K562 (cell line): ENCODE results near the gene ZPLD1. TPM values are rescaled to one million over a fixed set of nuclear protein-coding genes. Genes with fewer than 3 reads are reported as not detected.

Experiments used
- ATAC-seq: fragments of 200-7000 bp; cut with Tn5 transposase; 3 replicates; pipeline ENCODE4 v1.9.1; 2020; ENCODE audit warnings: moderate library complexity
- BruUV-seq: library from RNA; stranded (reverse); fragments of 400-500 nt; replicated peaks from 2 replicates; lab custom pipeline; 2021; lab: Mats Ljungman, UMichigan
- CTCF ChIA-PET: fragments of 300-600 bp; formaldehyde crosslinking; extraction: SDS; loops from one replicate; lab custom pipeline; 2021; ENCODE audit warnings: low intra/inter-chr PET ratio; lab: Yijun Ruan, JAX
- POLR2A ChIA-PET: fragments of 300-600, 350-650 bp; sonication (Branson Sonifier 250); formaldehyde crosslinking; extraction: SDS; loops from one replicate; lab custom pipeline; 2021; ENCODE audit warnings: antibody characterized with exemption, inconsistent platforms; lab: Yijun Ruan, JAX
- DNase-seq, 4 experiments: peaks; one replicate each; pipeline versions ENCODE4 v3.0.0 to v3.0.0-alpha.2; 2011 to 2018; ENCODE audit warnings: low spot score in 3 of 4, mixed read lengths in 3 of 4; ENCODE audit errors: extremely low read depth in 1 of 4
- FAIRE-seq: peaks from 2 replicates; lab custom pipeline; 2011; peaks lifted over from hg19 to GRCh38; lab: Jason Lieb, UNC
- H2AFZ ChIP-seq: 2 replicates; pipeline ENCODE4 v1.6.0; 2011; ENCODE audit warnings: low read depth, low read length, control low read depth, inconsistent platforms
- H3K27ac ChIP-seq: fragments of 200-600 bp; 3 replicates; pipeline ENCODE4 v1.8.0; 2011; ENCODE audit warnings: low read depth, mild to moderate bottlenecking, control low read depth, inconsistent platforms, low read length, moderate library complexity, mixed read lengths; ENCODE audit errors: extremely low read depth
- H3K27me3 ChIP-seq, 2 experiments: fragments of 300-600 bp in 1 of 2; 2 replicates in 1 of 2; 3 replicates in 1 of 2; pipeline versions ENCODE4 v1.6.0 to v1.8.0; 2011; ENCODE audit warnings: inconsistent platforms in 2 of 2, low read length in 2 of 2, mild to moderate bottlenecking in 1 of 2, mixed read lengths in 1 of 2, moderate library complexity in 1 of 2; ENCODE audit not compliant: control insufficient read depth in 2 of 2, insufficient read depth in 2 of 2
- H3K36me3 ChIP-seq: fragments of 300-600 bp; 3 replicates; pipeline ENCODE4 v1.8.0; 2011; ENCODE audit warnings: mild to moderate bottlenecking, low read length, inconsistent platforms; ENCODE audit not compliant: control insufficient read depth, insufficient read depth
- H3K4me1 ChIP-seq, 2 experiments: fragments of 200-600 bp in 1 of 2; replicated peaks in 1 of 2; 2 replicates in 1 of 2; 3 replicates in 1 of 2; pipeline versions ENCODE4 v1.5.1 to v1.8.0; 2011; ENCODE audit warnings: inconsistent platforms in 2 of 2, low read length in 2 of 2, mild to moderate bottlenecking in 1 of 2, mixed read lengths in 1 of 2, moderate library complexity in 1 of 2; ENCODE audit not compliant: control insufficient read depth in 2 of 2, insufficient read depth in 2 of 2
- H3K4me2 ChIP-seq: 2 replicates; pipeline ENCODE4 v1.6.1; 2011; ENCODE audit warnings: low read length, control low read depth, inconsistent platforms, mixed read lengths; ENCODE audit not compliant: insufficient read depth
- H3K4me3 ChIP-seq: fragments of 200-600 bp; sonication (generic), shearing (Covaris generic); 2 replicates; pipeline ENCODE4 v1.5.1; 2016; ENCODE audit warnings: control low read depth, inconsistent platforms
- H3K79me2 ChIP-seq: fragments of 200-600 bp; 3 replicates; pipeline ENCODE4 v1.8.0; 2011; ENCODE audit warnings: low read length, inconsistent platforms; ENCODE audit not compliant: control insufficient read depth, insufficient read depth
- H3K9ac ChIP-seq, 2 experiments: 2 replicates each; pipeline versions ENCODE4 v1.6.0 to v1.6.1; 2011; ENCODE audit warnings: low read depth in 2 of 2, low read length in 2 of 2, control low read depth in 1 of 2, inconsistent platforms in 1 of 2, mild to moderate bottlenecking in 1 of 2, mixed read lengths in 1 of 2; ENCODE audit not compliant: insufficient read depth in 1 of 2
- H3K9me1 ChIP-seq: one replicate; pipeline ENCODE4 v1.6.0; 2011; ENCODE audit warnings: inconsistent platforms, mild to moderate bottlenecking, low read length, moderate library complexity; ENCODE audit not compliant: control insufficient read depth, insufficient read depth
- H3K9me3 ChIP-seq: replicated peaks from 2 replicates; pipeline ENCODE4 v1.5.1; 2011; ENCODE audit warnings: low read depth, low read length, inconsistent platforms; ENCODE audit not compliant: control insufficient read depth, insufficient read depth
- H4K20me1 ChIP-seq: replicated peaks from 2 replicates; pipeline ENCODE4 v1.6.1; 2011; ENCODE audit warnings: low read length, inconsistent platforms, mixed read lengths; ENCODE audit not compliant: control insufficient read depth, insufficient read depth
- ELF4 ChIP-seq: fragments of 450-650 bp; formaldehyde crosslinking; IDR thresholded peaks from 2 replicates; pipeline ENCODE4 v1.4.0; 2022; ENCODE audit warnings: missing genetic modification characterization
- ILK ChIP-seq: fragments of 450-650 bp; IDR thresholded peaks from 2 replicates; pipeline ENCODE4 v1.6.1; 2016; ENCODE audit warnings: missing genetic modification characterization, low read depth, mild to moderate bottlenecking, missing compliant biosample characterization, moderate library complexity, borderline replicate concordance
- JUND ChIP-seq, 2 experiments: IDR thresholded peaks; 2 replicates in 1 of 2; 3 replicates in 1 of 2; pipeline ENCODE4 v1.6.1; 2011; ENCODE audit warnings: borderline replicate concordance in 2 of 2, low read depth in 2 of 2, low read length in 2 of 2, improper control_type of control experiment in 1 of 2, missing biosample characterization in 1 of 2, missing genetic modification characterization in 1 of 2, missing genetic modification reagents in 1 of 2
- MAFG ChIP-seq: fragments of 450-650 bp; conservative IDR thresholded peaks from 2 replicates; pipeline ENCODE4 v1.6.1; 2016; ENCODE audit warnings: missing genetic modification characterization, missing compliant biosample characterization
- NFIX ChIP-seq: fragments of 250-450 bp; sonication (Bioruptor Pico); IDR thresholded peaks from 2 replicates; pipeline ENCODE4 v1.4.0; 2020; ENCODE audit warnings: low read depth, mild to moderate bottlenecking, moderate library complexity
- PTRF ChIP-seq: fragments of 450-650 bp; IDR thresholded peaks from 2 replicates; pipeline ENCODE4 v1.6.1; 2016; ENCODE audit warnings: mild to moderate bottlenecking, missing genetic modification characterization, missing compliant biosample characterization
- SNRNP70 ChIP-seq: fragments of 200-400 bp; formaldehyde crosslinking; optimal IDR thresholded peaks from 2 replicates; pipeline ENCODE3; 2017; ENCODE audit warnings: low read depth, low read length
- SRSF3 ChIP-seq: fragments of 200-400 bp; formaldehyde crosslinking; IDR thresholded peaks from 2 replicates; pipeline ENCODE4 v1.6.1; 2016; ENCODE audit warnings: mild to moderate bottlenecking, low read length, moderate library complexity; ENCODE audit not compliant: insufficient read depth
- TCFL5 ChIP-seq: fragments of 250-450 bp; sonication (Bioruptor Pico); conservative IDR thresholded peaks from 2 replicates; pipeline ENCODE4 v1.6.1; 2021; ENCODE audit warnings: mild to moderate bottlenecking, moderate library complexity, matching md5 sums
- ZNF121 ChIP-seq: sonication (generic); formaldehyde crosslinking; conservative IDR thresholded peaks from 2 replicates; pipeline ENCODE4 v1.8.0; 2022; ENCODE audit warnings: missing genetic modification reagents
- ZNF174 ChIP-seq: fragments of 250-450 bp; sonication (Bioruptor Pico); IDR thresholded peaks from 2 replicates; pipeline ENCODE4 v1.4.0; 2020; ENCODE audit warnings: mild to moderate bottlenecking
- ZNF830 ChIP-seq: fragments of 250-450 bp; sonication (Bioruptor Pico); IDR thresholded peaks from 2 replicates; pipeline ENCODE4 v1.5.0; 2021; ENCODE audit warnings: mild to moderate bottlenecking
- WGBS: fragments of 100-300 bp; shearing (Covaris generic); methylation state at CpG from one replicate; pipeline ENCODE4 v1.1.6; 2016; ENCODE audit warnings: low coverage, mixed read lengths; ENCODE audit not compliant: insufficient coverage; ENCODE audit errors: missing lambda C conversion rate; 5-methylcytosine and 5-hydroxymethylcytosine counted together
- in situ Hi-C: fragments of 300-500 bp; cut with MboI; formaldehyde crosslinking; loops from 4 replicates; pipeline ENCODE4 v1.15.0; 2018; ENCODE audit warnings: inconsistent platforms, mixed read lengths
- intact Hi-C: fragments of 100-400 bp; cut with micrococcal nuclease; formaldehyde crosslinking; loops from 2 replicates; pipeline ENCODE4 v1.14.2; 2022
- polyA plus RNA-seq, 8 experiments: library from polyadenylated mRNA; depleted of rRNA in 4 of 8; stranded (reverse) in 5 of 8; unstranded in 3 of 8; fragments of >200 nt; fragmentation: Nextera tagmentation in 2 of 8; fragmentation: Illumina TruSeq in 1 of 8; extraction: Ambion mirVana in 2 of 8; extraction: Trizol in 1 of 8; gene quantifications; 2 replicates each; pipeline versions ENCODE4 v1.2.1 to v1.2.3, GENCODE V29; 2011 to 2014; ENCODE audit warnings: inconsistent platforms in 1 of 8, missing spikeins in 1 of 8
- total RNA-seq, 7 experiments: library from RNA; depleted of rRNA in 6 of 7; stranded (reverse); fragments of >200 nt in 6 of 7; fragmentation: Illumina TruSeq in 2 of 7; extraction: Trizol in 2 of 7; gene quantifications; 2 replicates each; pipeline versions ENCODE4 v1.2.1 to v1.2.3, GENCODE V29; 2011 to 2021; ENCODE audit warnings: low replicate concordance in 1 of 7

Gene ZPLD1
- total and polyA plus RNA-seq, 9 of the 15 experiments (the other 6 are each of a cell fraction or from before 2014, with no cell fraction given), result 0.03 to 0.10 (median 0.04) TPM; not detected in 6

DNA sequence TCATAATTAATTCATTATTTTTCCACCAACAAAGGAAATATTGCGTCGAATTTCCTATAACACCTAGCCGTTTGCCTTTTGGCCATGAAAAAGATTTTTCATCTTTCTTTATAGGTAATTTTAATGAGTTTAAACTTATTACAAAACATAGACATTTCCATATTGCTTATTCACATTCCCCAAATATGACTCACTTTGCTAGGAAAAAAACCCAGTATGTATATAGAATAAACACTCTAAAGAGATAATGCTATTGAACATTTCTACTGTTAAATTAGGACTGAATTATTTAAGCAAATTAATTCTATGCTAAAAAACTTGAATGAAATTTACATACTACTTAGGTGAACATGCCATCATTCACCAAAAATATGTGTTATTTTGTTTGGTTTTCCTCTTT, 16.2 kb downstream of the ZPLD1 start:
- H3K4me2 ChIP-seq, result no peak overlapping the region
- no peaks in the 10 kb centered on the region for H3K9me1 ChIP-seq
- no peaks in the 10 kb centered on the region for H3K27me3 ChIP-seq
- no peak overlapping the region for H3K9ac ChIP-seq
- no peak for FAIRE-seq
- DNase-seq, result no peak
- no peak overlapping the region for H3K4me3 ChIP-seq
- no peaks in the 10 kb centered on the region for H4K20me1 ChIP-seq
- intact Hi-C loops, result no loop called here
- no TSS peak for BruUV-seq
- TF ChIP-seq JUND (IDR thresholded peaks at IDR 0.05; ENCODE audit: borderline replicate concordance, low read depth, low read length) (no peak), JUND (tag; IDR thresholded peaks at IDR 0.05; ENCODE audit: borderline replicate concordance, low read depth, low read length) (no peak), PTRF (tag) (no peak), SRSF3 (no peak), ZNF121 (CRISPR knock-in tag) (no peak), TCFL5 (CRISPR knock-in tag) (no peak), SNRNP70 (no peak), ZNF830 (no peak), NFIX (CRISPR knock-in tag) (no peak), MAFG (tag) (no peak), ELF4 (CRISPR knock-in tag) (no peak), ZNF174 (CRISPR knock-in tag) (no peak), ILK (no peak)
- no peaks in the 10 kb centered on the region for H3K79me2 ChIP-seq
- no peaks in the 10 kb centered on the region for H3K4me1 ChIP-seq
- ChIA-PET POLR2A (no interaction called here), CTCF (no interaction called here)
- in situ Hi-C loops, result no loop called here
- 0% methylated on average over 3 of the region's 3 CpGs for WGBS
- no peak for ATAC-seq
- H3K27ac ChIP-seq, result no peak overlapping the region
- no peaks in the 10 kb centered on the region for H3K36me3 ChIP-seq
- H3K9me3 ChIP-seq, result no peaks in the 10 kb centered on the region
- H2AFZ ChIP-seq, result no peak overlapping the region
